ENCODE data around the gene ACE. TPM values are rescaled to one million over a fixed set of nuclear protein-coding genes. Genes with fewer than 3 reads are reported as not detected.

ACE gene
- total RNA-seq (ENCODE audit: insufficient read depth, low replicate concordance) = 4.8 TPM

GRCh38 chr17:63476854-63477479 is at the start of gene ACE:
ACE (plus strand) TSS chr17:63477061; CDS start chr17:63477095, 34 bp downstream.
- no peak for DNase-seq (ENCODE audit: low spot score)

- DNase-seq (ENCODE audit: low spot score) = no peak
These were observed 47.1 kb upstream of the ACE start for GRCh38 chr17:63429766-63430165.

- DNase-seq (ENCODE audit: low spot score) = no peak
These were observed 46.6 kb upstream of the ACE start for GRCh38 chr17:63430223-63430622.

- no peak for DNase-seq (ENCODE audit: low spot score)
These were observed 45.3 kb upstream of the ACE start for GRCh38 chr17:63431618-63431938.

GRCh38 chr17:63431939-63432804 is 44.7 kb upstream of the ACE start:
- peak; percentile 52 for DNase-seq (ENCODE audit: low spot score)

GRCh38 chr17:63433746-63434591 is 42.9 kb upstream of the ACE start:
- DNase-seq (ENCODE audit: low spot score) = peak; percentile 83

- DNase-seq (ENCODE audit: low spot score) = no peak
These were observed 41.8 kb upstream of the ACE start for GRCh38 chr17:63434951-63435571.

GRCh38 chr17:63435681-63436522 is 41.0 kb upstream of the ACE start:
- no peak for DNase-seq (ENCODE audit: low spot score)

GRCh38 chr17:63436523-63437110 is 40.2 kb upstream of the ACE start:
- DNase-seq (ENCODE audit: low spot score) = no peak

GRCh38 chr17:63437287-63438091 is 39.4 kb upstream of the ACE start:
- no peak for DNase-seq (ENCODE audit: low spot score)

- no peak for DNase-seq (ENCODE audit: low spot score)
These were observed 38.5 kb upstream of the ACE start for GRCh38 chr17:63438092-63439051.

- DNase-seq (ENCODE audit: low spot score) = no peak
These were observed 37.2 kb upstream of the ACE start for GRCh38 chr17:63439687-63440086.

- DNase-seq (ENCODE audit: low spot score) = no peak
These were observed 36.6 kb upstream of the ACE start for GRCh38 chr17:63440127-63440769.

GRCh38 chr17:63440770-63441335 is 36.0 kb upstream of the ACE start:
- DNase-seq (ENCODE audit: low spot score) = no peak

GRCh38 chr17:63441654-63442053 is 35.2 kb upstream of the ACE start:
- no peak for DNase-seq (ENCODE audit: low spot score)

GRCh38 chr17:63442074-63442473 is 34.8 kb upstream of the ACE start:
- no peak for DNase-seq (ENCODE audit: low spot score)

GRCh38 chr17:63442549-63443035 is 34.3 kb upstream of the ACE start:
- DNase-seq (ENCODE audit: low spot score) = no peak

Data from umbilical cord (tissue), 2 donors.